Measurements from ENCODE around the gene PTPN21. TPM values are rescaled to one million over a fixed set of nuclear protein-coding genes. Genes with fewer than 3 reads are reported as not detected.

PTPN21 gene
- polyA plus RNA-seq, 1 of the 3 experiments (the other 2 are of a cell fraction) = 5.6 TPM

DNA sequence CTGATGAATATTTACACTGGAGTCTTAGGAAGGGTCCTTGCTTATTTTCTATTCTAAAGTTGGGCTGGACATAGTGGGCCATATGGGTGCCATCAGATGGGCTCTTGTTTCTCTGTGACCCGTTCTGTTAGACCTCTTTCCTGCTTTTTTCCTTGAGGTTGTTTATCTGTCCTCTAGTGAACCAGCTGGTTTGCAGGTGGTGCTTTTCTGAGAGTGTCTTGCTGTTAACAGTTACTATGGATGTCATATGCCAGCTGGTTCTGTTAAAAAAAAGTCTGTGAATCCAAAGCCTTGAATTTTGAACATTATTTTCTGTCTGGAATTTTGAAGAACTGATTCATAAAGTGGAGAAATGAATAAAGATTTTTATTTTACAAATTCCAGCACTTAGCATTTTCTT, 37.2 kb upstream of the PTPN21 start:
- Histone ChIP-seq H4K20me1 (ENCODE audit: insufficient read depth) (no peaks in the 10 kb centered on the region), H3K27me3 (ENCODE audit: insufficient read depth) (no peaks in the 10 kb centered on the region), H2AFZ (ENCODE audit: low read depth) (no peak overlapping the region), H3K4me1 (ENCODE audit: control insufficient read depth in 1 of 2, insufficient read depth in 2 of 2, low read depth in 1 of 2, low read length in 1 of 2) (no peaks in the 10 kb centered on the region), H3K4me3 (ENCODE audit: low read depth in 2 of 2, low read length in 1 of 2) (no peak overlapping the region), H3K9me3 (no peaks in the 10 kb centered on the region), H3K9ac (no peak overlapping the region), H3F3A (replicated peaks; ENCODE audit: insufficient read depth) (no peaks in the 10 kb centered on the region), H3K79me2 (ENCODE audit: insufficient read depth) (peaks cover 12% of the 10 kb centered on the region; the same call in 1 of the 2 replicates), H3K9me2 (no peaks in the 10 kb centered on the region), H3K36me3 (replicated peaks in 1 of 2; ENCODE audit: control insufficient read depth in 1 of 2, insufficient read depth in 2 of 2, low read length in 1 of 2) (peaks cover 70 to 74% of the 10 kb centered on the region in 2 experiments), H3K27ac (ENCODE audit: low read depth in 2 of 2, low read length in 1 of 2) (no peak overlapping the region), H3K4me2 (no peak overlapping the region)
- POLR2A ChIA-PET = no interaction called here
- DNase-seq = no peak
- 91% methylated on average over 1 of the region's 1 CpG for WGBS (ENCODE audit: low lambda C conversion rate)
- CTCF ChIA-PET = no interaction called here
- no peak for TF ChIP-seq TAF1 (IDR thresholded peaks at IDR 0.05; ENCODE audit: borderline replicate concordance, low read depth, low read length)
- TF ChIP-seq USF1 (IDR thresholded peaks at IDR 0.05; ENCODE audit: borderline replicate concordance, low read depth) = no peak
- no peak for TF ChIP-seq PBX3 (IDR thresholded peaks at IDR 0.05)
- no peak for TF ChIP-seq SMC3 (IDR thresholded peaks at IDR 0.05; ENCODE audit: low read depth, low read length)
- no peak for TF ChIP-seq EP300 (IDR thresholded peaks at IDR 0.05; ENCODE audit: borderline replicate concordance in 1 of 2, low read depth in 1 of 2, low read length in 1 of 2)
- TF ChIP-seq NFIC (IDR thresholded peaks at IDR 0.05; ENCODE audit: borderline replicate concordance) = no peak

- WGBS (ENCODE audit: low lambda C conversion rate) = 84% methylated on average over 4 of the region's 4 CpGs
- Histone ChIP-seq H3F3A (replicated peaks; ENCODE audit: insufficient read depth) (no peaks in the 10 kb centered on the region), H3K4me1 (ENCODE audit: control insufficient read depth in 1 of 2, insufficient read depth in 2 of 2, low read depth in 1 of 2, low read length in 1 of 2) (no peaks in the 10 kb centered on the region), H2AFZ (ENCODE audit: low read depth) (no peak overlapping the region), H3K27me3 (ENCODE audit: insufficient read depth) (no peaks in the 10 kb centered on the region), H3K9me2 (no peaks in the 10 kb centered on the region), H3K36me3 (replicated peaks in 1 of 2; ENCODE audit: control insufficient read depth in 1 of 2, insufficient read depth in 2 of 2, low read length in 1 of 2) (peaks cover 61 to 79% of the 10 kb centered on the region in 2 experiments), H3K4me2 (no peak overlapping the region), H3K27ac (ENCODE audit: low read depth in 2 of 2, low read length in 1 of 2) (no peak overlapping the region), H3K9ac (no peak overlapping the region), H3K9me3 (no peaks in the 10 kb centered on the region), H4K20me1 (ENCODE audit: insufficient read depth) (no peaks in the 10 kb centered on the region), H3K4me3 (ENCODE audit: low read depth in 2 of 2, low read length in 1 of 2) (no peak overlapping the region), H3K79me2 (ENCODE audit: insufficient read depth) (peaks cover 15% of the 10 kb centered on the region; the same call in 1 of the 2 replicates)
- POLR2A ChIA-PET = no interaction called here
- DNase-seq = no peak
- CTCF ChIA-PET = no interaction called here
- no peak for TF ChIP-seq FOXM1 (IDR thresholded peaks at IDR 0.05; ENCODE audit: low read depth)
- TF ChIP-seq NFIC (IDR thresholded peaks at IDR 0.05; ENCODE audit: borderline replicate concordance) = no peak
- TF ChIP-seq, protein P1, sequence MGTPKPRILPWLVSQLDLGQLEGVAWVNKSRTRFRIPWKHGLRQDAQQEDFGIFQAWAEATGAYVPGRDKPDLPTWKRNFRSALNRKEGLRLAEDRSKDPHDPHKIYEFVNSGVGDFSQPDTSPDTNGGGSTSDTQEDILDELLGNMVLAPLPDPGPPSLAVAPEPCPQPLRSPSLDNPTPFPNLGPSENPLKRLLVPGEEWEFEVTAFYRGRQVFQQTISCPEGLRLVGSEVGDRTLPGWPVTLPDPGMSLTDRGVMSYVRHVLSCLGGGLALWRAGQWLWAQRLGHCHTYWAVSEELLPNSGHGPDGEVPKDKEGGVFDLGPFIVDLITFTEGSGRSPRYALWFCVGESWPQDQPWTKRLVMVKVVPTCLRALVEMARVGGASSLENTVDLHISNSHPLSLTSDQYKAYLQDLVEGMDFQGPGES (IDR thresholded peaks at IDR 0.05; ENCODE audit: low read depth, low read length) = no peak
- no peak for TF ChIP-seq MXI1 (IDR thresholded peaks at IDR 0.05; ENCODE audit: low read depth, low read length)
- TF ChIP-seq, protein P2, sequence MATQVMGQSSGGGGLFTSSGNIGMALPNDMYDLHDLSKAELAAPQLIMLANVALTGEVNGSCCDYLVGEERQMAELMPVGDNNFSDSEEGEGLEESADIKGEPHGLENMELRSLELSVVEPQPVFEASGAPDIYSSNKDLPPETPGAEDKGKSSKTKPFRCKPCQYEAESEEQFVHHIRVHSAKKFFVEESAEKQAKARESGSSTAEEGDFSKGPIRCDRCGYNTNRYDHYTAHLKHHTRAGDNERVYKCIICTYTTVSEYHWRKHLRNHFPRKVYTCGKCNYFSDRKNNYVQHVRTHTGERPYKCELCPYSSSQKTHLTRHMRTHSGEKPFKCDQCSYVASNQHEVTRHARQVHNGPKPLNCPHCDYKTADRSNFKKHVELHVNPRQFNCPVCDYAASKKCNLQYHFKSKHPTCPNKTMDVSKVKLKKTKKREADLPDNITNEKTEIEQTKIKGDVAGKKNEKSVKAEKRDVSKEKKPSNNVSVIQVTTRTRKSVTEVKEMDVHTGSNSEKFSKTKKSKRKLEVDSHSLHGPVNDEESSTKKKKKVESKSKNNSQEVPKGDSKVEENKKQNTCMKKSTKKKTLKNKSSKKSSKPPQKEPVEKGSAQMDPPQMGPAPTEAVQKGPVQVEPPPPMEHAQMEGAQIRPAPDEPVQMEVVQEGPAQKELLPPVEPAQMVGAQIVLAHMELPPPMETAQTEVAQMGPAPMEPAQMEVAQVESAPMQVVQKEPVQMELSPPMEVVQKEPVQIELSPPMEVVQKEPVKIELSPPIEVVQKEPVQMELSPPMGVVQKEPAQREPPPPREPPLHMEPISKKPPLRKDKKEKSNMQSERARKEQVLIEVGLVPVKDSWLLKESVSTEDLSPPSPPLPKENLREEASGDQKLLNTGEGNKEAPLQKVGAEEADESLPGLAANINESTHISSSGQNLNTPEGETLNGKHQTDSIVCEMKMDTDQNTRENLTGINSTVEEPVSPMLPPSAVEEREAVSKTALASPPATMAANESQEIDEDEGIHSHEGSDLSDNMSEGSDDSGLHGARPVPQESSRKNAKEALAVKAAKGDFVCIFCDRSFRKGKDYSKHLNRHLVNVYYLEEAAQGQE (IDR thresholded peaks at IDR 0.05; ENCODE audit: low read depth, low read length) = no peak
- TF ChIP-seq TCF12 (IDR thresholded peaks at IDR 0.05) = no peak
- TF ChIP-seq PBX3 (IDR thresholded peaks at IDR 0.05) = no peak
These were observed 35.4 kb upstream of the PTPN21 start for GRCh38 chr14:88590173-88590572.

Data from SK-N-SH (cell line).